HG03139 (cell line): Measurements from ENCODE around the gene POU4F1.

Source experiments
- ATAC-seq: cut with Tn5 transposase; IDR thresholded peaks from one replicate; pipeline ENCODE4 v1.9.1; 2021; ENCODE audit not compliant: unreplicated experiment

Gene POU4F1

GRCh38 chr13:78593652-78594455 is 9.5 kb downstream of the POU4F1 start:
- ATAC-seq, result no peak

DNA sequence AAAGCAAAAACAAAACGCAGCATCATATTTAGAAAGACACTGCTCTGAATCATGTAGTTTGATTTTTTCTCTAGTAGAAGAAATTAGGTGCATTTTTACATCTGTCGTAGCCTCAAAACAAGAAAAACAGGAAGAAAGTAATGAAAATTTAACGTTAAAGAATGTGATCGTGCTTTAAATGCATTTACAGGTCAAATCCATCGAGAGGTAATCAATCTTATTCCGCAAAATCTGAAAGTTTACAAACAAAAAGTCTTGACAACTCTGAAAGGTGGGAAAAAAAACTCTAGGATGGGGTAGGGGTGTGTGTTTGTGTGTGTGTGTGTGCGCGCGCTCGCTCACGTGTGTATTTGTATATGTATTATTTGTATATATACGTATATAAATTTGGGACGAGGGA is 10.2 kb downstream of the POU4F1 start:
- no peak for ATAC-seq

- no peak for ATAC-seq
Observed at GRCh38 chr13:78592584-78592983, 10.8 kb downstream of the POU4F1 start.

DNA sequence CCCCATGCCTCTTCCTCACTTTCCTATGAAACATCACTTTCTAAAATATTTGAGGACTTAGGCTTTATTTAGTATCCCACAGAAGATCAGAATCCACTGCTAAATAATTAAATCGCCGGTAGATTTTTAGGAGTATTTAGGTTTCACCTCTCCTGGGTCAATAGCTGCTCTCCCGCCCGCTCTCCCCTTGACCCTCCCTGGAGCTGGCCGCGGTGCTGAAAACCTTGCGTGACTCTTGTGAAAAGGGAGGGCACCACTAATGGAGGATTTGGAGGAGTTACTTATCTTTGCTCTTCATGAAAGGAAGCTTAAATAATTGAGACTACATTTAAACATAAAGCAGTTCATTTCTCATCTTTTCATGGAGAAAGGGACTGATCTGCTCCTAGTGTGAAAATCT is 14.1 kb downstream of the POU4F1 start:
- no peak for ATAC-seq

- no peak for ATAC-seq
Observed at GRCh38 chr13:78587395-78587794, 16.0 kb downstream of the POU4F1 start.

DNA sequence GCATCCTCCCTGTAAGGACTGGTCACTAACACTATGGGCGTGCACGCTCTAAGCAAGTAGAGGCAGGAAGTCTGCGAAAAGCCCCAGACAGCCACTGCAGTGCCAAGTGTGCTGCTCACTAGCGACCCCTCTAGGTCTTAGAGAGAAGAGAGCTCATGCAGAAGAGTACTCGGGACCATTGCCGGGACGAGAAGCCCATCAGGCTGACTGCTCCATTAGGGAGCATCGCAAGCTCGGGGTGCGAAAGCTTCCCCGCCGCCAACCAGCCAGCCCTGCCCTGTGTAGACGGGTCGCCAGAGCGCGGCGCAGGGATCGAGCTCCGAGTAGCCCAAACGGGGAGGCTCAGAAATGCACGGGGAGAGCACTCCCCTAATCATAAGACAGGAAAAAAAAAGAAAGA is 16.6 kb downstream of the POU4F1 start:
- no peak for ATAC-seq

DNA sequence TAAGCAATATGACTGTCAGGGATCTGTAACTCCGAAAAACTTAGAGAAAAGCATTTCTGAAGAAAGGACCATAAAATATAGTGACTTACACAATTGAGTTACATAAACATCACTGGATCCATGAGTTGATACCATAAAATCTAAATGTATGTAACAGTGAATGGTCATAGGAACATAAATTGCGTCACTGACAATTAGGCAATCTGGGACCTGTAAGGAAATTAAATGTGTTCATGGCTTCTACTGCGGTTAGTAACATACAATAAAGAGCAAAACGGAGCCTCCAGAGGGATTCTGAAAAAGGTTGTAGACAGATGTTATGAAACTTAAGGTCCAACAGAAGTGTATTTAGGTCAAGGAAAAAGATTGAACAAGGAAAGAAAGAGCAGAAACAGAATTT is 27.1 kb downstream of the POU4F1 start:
- ATAC-seq, result no peak

DNA sequence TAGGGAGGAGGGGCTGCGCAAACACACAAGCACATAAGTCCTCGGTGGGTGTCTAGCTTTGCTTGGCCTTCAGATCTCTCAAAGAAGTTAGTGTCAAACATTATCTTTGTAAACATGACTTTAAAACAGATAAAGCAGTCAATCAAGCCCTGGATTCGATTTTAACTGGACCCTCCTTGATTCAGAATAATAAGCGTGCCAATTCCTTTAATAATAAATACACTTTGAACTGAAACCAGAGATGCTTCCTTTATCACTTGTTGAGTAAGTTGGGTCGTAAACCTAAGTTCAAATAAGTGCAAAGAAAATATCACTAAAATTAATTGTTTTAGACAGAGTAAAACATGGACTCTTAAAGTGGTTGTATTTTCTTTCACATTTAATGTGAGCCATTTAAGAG is 30.9 kb downstream of the POU4F1 start:
- ATAC-seq, result no peak

DNA sequence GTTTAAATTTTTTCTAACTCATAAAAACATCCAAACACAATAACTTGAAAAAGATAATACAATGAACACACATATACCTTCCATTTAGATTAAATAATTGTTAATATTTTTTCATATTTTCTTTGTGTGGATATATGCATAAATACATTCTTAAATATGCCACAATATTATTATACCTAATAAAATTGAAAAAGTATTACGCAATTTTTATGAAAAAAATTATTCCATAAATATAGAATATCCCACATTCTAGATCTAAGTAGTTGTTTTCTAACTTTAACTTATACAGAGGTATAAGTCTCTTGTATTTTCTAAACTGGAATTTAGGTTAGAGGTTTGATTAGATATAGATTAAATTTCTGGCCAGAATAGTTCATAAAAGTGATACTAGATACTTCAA is 34.3 kb downstream of the POU4F1 start:
- no peak for ATAC-seq

DNA sequence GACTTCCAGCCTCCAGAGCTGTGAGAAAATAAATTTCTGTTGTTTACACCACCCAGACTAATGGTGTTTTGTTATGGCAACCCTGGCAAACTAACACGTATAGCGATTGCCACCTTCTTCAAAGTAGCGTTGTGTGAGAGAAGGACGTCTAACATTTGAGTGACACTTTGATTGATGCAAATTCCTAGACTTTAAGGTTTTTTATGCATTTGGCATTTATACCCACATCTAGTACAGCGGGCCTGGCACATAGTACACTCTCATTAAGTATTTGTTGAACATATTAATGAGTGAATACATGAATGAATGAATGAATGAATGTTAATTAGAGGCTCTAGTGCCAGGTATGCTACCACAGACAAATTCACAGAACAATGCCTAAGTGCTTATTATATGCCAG is 36.7 kb downstream of the POU4F1 start:
- no peak for ATAC-seq

- ATAC-seq, result no peak
Observed at GRCh38 chr13:78562237-78562889, 41.0 kb downstream of the POU4F1 start.
